HG03442 (cell line): ENCODE results near the gene SLC24A3.

Experiments
- ATAC-seq: cut with Tn5 transposase; IDR thresholded peaks from one replicate; pipeline ENCODE4 v1.9.1; 2021; ENCODE audit warnings: mild to moderate bottlenecking, moderate library complexity; ENCODE audit not compliant: unreplicated experiment

The SLC24A3 gene

GRCh38 chr20:19693508-19693907 is 481.1 kb downstream of the SLC24A3 start:
- no peak for ATAC-seq

DNA sequence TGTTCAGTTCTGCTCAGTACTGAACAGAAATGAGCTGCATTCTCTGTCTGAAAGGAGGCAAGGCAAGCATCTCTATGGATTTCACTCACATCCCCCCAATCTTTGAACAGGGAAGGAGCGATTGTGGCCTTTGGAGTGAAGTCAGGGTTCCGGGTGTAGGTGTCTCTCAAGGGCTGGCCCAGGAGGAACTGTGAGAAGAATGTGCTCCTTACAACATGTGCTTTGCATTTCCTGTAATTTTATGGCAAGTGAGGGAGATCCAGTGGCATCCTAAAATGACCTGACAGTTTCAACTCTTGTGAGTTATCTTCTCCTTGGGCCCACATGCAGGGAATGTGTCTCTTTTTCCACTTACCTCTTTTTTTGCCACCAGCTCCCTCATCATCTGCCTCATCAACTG is 482.6 kb downstream of the SLC24A3 start:
- no peak for ATAC-seq

DNA sequence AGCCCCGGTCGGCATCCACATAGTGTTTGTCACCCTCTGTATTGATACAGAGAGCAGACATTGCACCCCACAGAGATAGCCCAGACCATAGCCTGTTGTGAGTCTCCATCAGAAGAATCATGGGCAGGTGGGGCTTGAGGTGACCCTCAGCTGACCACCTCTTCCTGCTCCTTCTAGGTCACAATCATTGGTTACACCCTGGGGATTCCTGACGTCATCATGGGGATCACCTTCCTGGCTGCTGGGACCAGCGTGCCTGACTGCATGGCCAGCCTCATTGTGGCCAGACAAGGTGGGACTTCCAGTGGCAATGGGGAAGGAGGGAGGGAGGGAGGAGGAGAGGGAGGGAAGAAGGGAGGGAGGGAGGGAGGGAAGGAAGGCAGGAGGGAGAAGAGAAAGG is 484.2 kb downstream of the SLC24A3 start:
- ATAC-seq = no peak

- no peak for ATAC-seq
Measured at GRCh38 chr20:19697415-19697814, 485.0 kb downstream of the SLC24A3 start.

- ATAC-seq = no peak
Measured at GRCh38 chr20:19699180-19699971, 486.9 kb downstream of the SLC24A3 start.

DNA sequence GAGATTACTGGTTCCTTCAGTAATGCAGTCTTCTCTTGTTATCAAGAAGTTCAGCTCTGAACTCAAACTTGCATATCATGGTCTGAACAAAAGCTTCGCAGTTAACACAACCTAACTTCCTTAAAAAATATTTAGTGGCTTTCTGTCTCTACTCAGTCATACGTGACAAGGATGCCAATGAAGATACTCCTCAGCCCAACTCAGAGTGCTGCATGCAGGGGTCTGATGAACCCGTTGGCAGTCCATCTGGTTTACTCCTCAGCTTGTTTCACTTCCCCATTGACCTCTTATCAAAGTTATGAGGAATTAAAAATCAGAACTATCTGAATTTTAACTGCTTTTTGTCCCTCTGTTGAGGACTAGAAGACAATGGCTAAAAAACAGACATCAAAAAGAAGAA is 489.0 kb downstream of the SLC24A3 start:
- no peak for ATAC-seq

DNA sequence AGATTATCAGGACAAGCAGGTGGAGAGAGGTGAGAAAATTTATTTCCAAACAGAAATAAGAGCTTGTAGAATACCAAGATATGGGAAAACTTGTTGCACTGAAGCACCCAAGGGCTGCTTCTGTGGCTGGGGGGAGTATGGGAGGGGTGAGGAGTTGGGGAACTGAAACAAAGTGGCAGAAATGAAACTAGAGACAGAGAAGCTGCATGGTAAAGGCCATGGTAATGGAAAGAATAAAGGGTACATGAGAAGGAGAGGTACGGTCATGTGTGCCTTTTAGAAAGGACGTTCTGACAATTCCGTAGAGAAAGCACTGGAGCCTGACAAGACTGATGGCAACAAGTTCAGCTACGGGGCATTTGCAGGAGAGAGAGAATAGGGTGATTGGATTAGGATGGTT is 494.0 kb downstream of the SLC24A3 start:
- peak; percentile 52 for ATAC-seq

GRCh38 chr20:19709635-19710335 is 497.3 kb downstream of the SLC24A3 start:
- ATAC-seq = no peak

GRCh38 chr20:19710336-19711120 is 498.1 kb downstream of the SLC24A3 start:
- ATAC-seq = no peak

DNA sequence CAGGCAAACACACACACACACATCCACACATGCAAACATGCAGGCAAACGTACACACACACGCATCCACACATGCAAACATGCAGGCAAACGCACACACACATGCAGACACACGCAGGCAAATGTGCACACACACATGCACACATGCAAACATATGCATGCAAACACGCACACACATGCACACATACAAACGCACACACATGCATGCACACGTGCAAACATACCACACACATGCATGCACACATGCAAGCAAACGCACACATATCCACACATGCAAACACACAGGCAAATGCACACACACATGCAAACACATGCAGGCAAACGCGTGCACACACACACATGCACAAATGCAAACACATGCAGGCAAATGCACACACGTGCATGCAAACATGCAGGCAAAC is 498.7 kb downstream of the SLC24A3 start:
- no peak for ATAC-seq

GRCh38 chr20:19712721-19713260 is 500.3 kb downstream of the SLC24A3 start:
- no peak for ATAC-seq

DNA sequence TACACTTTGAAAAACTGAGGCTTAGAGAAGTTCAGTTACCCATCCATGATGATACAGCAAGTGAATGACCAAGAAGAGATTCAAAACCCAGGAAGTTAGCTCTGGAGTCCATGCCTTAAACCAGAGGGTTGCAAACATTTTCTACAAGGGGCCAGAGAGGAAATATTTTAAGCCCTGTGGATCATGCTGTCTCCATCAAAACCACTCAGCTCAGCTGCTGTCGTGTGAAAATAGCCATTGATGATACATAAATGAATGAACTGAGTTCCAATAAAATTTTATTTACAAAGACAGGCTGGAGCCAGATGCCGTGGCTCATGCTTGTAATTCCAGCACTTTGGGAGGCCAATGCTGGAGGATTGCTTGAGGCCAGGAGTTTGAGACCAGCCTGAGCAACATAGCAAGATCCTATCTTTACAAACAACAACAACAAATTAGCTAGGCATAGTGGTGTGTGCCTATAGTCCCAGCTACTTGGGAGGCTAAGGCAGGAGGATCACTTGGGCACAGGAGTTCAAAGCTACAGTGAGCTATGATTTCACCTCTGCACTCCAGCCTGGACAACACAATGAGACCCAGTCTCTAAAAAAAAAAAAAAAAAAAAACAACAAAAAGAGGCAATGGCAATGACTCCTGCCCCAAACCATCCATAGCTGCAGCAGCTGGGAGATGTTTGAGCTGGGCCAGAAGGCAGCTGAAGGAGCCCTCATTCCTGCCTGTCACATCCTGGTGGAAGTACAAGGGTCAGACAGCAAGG is 501.6 kb downstream of the SLC24A3 start:
- no peak for ATAC-seq

DNA sequence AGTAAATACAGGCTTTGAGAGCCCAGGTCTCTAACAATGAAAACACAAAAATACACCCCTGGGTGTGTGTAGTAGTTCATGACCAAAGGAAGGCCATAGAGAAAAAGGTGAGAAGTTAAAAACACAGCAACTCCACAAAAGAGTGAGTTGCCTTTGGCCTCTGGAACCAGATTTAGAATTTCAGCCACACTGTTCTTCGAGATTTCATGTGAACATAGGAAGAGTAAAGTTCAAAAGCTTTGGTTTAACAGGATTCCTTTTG is 502.1 kb downstream of the SLC24A3 start:
- no peak for ATAC-seq

- no peak for ATAC-seq
Measured at GRCh38 chr20:19715986-19716385, 503.5 kb downstream of the SLC24A3 start.

DNA sequence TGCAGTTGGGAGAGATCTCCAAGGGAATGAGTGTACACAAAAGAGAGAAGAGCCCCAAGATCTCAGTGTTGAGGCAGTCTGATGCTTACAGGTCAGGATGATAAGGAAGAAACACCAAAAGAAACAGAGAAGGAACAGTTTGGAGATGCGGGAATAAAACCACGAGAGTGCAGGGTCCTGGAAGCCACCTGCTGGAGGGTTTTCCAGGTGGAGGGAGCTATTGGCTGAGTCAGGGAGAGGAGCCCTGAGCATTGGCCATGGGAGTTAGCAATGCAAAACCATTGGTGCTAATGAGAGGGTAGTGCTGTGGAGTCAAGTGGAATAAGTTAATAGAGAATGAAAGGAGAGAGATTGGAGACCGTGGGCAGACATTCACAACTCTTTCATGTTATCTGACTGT is 506.4 kb downstream of the SLC24A3 start:
- no peak for ATAC-seq

- ATAC-seq = no peak
Measured at GRCh38 chr20:19720991-19721390, 508.5 kb downstream of the SLC24A3 start.

- ATAC-seq = no peak
Measured at GRCh38 chr20:19723051-19723450, 510.6 kb downstream of the SLC24A3 start.

- no peak for ATAC-seq
Measured at GRCh38 chr20:19723813-19724430, 511.5 kb downstream of the SLC24A3 start.

GRCh38 chr20:19725373-19725772 is 512.9 kb downstream of the SLC24A3 start:
- no peak for ATAC-seq

- no peak for ATAC-seq
Measured at GRCh38 chr20:19725814-19726525, 513.5 kb downstream of the SLC24A3 start.
